OCI-M2 (cell line): Measurements from ENCODE around the gene MLLT3.

Experiments
- DNase-seq: peaks from one replicate; lab custom pipeline; 2025; ENCODE audit not compliant: unreplicated experiment; lab: John Stamatoyannopoulos, UW

The MLLT3 gene

GRCh38 chr9:20480249-20480648, 142.1 kb downstream of the MLLT3 start:
- no peak for DNase-seq

DNA sequence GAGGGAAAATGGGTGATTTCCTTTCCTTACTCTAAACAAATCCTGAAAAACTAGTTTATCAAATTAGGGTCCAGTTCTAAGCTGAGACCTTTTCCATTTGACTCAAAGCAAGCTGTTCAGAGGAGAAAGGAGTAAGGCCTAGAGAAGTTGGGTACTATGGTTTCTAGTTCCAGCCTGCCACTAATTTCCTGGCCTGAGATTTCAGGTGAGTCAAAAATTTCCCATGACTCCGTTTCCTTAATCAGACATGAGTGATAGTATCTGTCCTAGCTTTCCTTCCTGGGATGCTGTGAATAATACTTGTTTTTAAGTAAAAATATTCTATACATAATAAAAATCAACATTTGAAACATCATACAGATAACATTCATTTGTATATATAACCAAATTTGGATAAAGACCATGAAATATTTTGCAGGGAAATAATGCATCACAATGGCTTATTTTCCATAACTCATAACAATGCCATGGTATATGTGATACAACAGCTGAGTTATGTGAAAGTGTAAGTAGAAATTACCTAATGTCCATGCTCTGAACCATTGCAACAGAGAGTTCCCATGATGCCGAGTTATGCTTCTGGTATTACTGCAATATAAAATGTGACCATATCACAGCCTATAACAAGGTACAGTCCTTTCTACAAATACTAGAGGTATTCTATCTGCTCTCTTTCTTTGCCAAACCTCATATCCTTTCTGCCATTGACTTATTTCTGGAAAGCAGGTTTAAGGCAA, 142.7 kb downstream of the MLLT3 start:
- no peak for DNase-seq

GRCh38 chr9:20478786-20479185, 143.5 kb downstream of the MLLT3 start:
- DNase-seq: no peak

DNA sequence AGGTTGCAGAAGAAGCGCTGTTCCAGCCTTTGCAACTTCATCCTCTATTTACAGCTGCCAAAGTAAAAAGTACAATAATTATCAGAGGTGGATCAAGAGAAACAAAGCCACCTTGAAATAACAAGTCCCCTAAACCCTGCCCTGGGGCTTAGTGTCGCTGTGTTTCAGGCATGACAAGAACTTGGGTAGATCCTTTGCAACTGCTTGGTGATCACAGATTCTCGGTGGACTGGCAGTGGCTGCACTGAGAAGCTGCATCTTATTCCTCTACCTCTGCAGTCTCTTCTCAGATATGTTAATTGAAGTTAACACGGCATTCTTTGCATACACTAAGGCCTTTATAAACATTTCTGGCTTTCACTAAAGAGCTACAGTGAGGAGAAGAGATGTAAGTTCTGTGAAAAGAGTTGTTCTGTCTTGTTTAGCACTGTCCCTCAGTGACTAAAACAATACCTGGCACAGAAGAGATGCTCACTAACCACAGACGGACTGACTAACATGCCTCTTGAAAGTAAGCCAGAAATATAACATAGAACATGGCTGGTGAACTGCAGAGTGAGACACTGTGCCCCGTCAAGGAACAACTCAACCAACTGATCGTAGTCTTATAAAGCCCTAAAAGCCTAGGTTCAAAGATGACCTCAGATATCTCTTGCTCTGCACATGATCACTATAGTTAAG, 144.2 kb downstream of the MLLT3 start:
- no peak for DNase-seq

- no peak for DNase-seq
These were observed 145.3 kb downstream of the MLLT3 start for GRCh38 chr9:20476912-20477521.

- DNase-seq: no peak
These were observed 147.8 kb downstream of the MLLT3 start for GRCh38 chr9:20474496-20474895.

- no peak for DNase-seq
These were observed 148.7 kb downstream of the MLLT3 start for GRCh38 chr9:20473515-20474013.

- no peak for DNase-seq
These were observed 149.8 kb downstream of the MLLT3 start for GRCh38 chr9:20472342-20473045.

GRCh38 chr9:20466328-20467008, 155.8 kb downstream of the MLLT3 start:
- no peak for DNase-seq

GRCh38 chr9:20464242-20464641, 158.1 kb downstream of the MLLT3 start:
- DNase-seq: no peak

DNA sequence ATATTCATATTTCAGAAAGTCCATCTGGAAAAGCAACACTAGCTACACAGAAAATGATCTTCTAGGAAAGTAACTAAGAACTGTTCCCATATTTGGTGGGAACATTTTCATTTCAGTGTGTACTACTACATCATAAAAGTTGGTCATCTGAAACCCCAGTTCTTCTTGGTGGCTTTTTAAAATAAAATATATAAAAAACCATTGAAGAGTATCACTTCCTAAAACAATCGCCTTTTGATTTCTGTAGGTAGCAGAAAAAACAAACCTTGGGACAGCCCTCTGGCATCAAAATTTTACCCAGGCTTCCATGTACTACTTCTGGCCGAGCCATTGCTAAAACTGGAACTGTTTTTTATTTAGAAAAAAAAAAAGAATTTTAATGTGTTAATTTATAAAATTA, 158.5 kb downstream of the MLLT3 start:
- DNase-seq: no peak

GRCh38 chr9:20462410-20462809, 159.9 kb downstream of the MLLT3 start:
- no peak for DNase-seq

GRCh38 chr9:20447291-20447690, 175.0 kb downstream of the MLLT3 start:
- no peak for DNase-seq

DNA sequence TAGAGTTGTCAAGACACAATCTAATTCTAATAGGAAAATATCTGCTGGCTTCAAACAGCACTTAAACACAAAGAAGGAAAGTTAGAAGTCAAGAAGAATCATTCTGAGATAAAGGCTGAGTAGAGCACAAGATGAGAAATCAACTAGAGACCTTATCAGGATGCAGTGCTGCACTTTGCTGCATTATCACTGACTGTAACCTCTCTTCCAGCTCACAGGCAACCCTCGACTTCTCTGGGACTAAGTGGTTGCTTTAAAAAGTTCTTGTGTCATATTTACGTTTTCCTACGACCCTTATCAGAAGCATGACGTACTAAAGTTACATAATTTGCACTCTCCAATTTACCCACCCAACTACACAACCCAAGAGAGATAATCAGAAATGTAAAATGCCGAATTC, 176.1 kb downstream of the MLLT3 start:
- DNase-seq: no peak

GRCh38 chr9:20442461-20443319, 179.6 kb downstream of the MLLT3 start:
- no peak for DNase-seq

GRCh38 chr9:20441711-20442423, 180.4 kb downstream of the MLLT3 start:
- no peak for DNase-seq

DNA sequence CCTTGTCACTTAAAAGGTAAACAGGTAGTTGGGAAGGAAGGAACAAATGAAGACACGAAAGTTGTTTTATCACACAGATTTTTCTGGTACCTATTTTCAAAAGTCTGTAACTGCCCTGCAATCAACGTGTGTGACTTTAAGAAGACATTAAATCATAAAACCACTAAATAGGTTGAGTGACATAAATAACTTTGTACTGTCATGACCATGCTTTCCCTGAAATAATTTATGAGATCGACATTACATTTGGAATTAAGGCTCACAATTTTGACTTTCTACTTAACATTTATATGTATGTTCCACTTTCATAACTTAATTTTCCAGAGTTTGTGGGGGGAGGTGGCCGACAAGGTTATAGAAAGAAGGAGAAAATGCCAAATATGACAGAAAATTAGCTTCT, 181.1 kb downstream of the MLLT3 start:
- no peak for DNase-seq

DNA sequence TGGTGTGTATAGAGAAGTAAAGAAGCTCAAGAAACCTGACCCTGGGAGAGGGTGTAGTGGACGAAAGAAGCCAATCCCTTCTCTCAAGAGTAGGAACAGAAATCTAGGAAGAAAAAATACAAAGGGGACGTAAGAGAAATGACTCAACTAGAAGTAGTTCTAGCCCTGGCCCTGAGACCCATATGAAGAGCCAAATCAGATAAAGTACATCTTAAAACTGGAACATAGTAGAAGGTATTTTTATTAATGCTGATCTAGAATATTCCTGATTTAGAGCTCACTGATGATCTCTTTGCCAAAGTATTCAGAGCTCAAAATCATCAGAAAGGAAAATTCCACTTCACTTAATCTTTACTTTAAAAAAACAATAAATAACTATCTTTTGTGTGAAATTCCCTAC, 184.8 kb downstream of the MLLT3 start:
- DNase-seq: no peak

DNA sequence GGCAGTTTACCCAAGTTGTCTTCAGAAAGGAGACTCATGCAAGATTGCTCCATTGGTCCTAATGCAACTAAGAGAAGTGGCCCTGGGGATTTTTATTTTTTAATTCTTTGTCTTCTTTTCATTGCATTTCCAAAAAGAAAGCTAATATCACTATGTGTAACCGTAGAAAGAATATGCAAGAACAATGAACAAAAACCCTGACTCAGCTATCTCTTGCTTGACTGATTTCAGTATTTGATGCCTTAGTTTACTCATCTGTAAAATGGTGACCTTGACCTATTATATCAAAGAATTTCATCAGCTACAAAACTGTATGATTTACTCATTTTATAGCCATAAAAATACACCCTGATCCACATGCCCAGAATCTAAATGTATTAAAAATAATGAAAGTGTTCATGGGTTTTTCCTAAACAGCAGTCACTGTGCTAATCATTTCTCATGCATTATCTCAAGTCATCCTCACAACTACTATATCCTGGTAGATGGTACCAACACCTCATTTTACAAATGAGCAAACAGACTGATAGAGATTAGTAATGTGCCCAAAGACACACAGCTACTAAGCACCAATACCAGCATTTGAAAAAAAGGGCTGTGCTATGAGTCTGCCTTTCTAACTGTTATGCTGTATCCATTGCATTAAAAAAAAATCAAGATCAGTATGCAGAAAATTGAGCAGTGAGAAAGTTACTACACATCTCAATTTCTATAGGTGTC, 185.7 kb downstream of the MLLT3 start:
- DNase-seq: no peak
